Ectodermal cell (in vitro differentiated cells): ENCODE data around the gene TMEM242.

Source experiments
- H3K27ac ChIP-seq: 2 replicates; pipeline ENCODE4 v1.7.0; 2013; ENCODE audit warnings: mild to moderate bottlenecking, low read depth, low read length; ENCODE audit not compliant: insufficient read depth, poor library complexity, severe bottlenecking
- H3K27me3 ChIP-seq: 2 replicates; pipeline ENCODE4 v1.7.0; 2013; ENCODE audit warnings: mild to moderate bottlenecking, low read length; ENCODE audit not compliant: insufficient read depth, control insufficient read depth, poor library complexity, severe bottlenecking
- H3K36me3 ChIP-seq: one replicate; pipeline ENCODE4 v1.7.0; 2013; ENCODE audit warnings: low read length; ENCODE audit not compliant: control insufficient read depth, insufficient read depth
- H3K4me1 ChIP-seq: one replicate; pipeline ENCODE4 v1.7.0; 2013; ENCODE audit warnings: low read length; ENCODE audit not compliant: control insufficient read depth, insufficient read depth
- H3K4me3 ChIP-seq: 2 replicates; pipeline ENCODE4 v1.7.0; 2013; ENCODE audit warnings: low read depth, low read length, control low read depth; ENCODE audit not compliant: insufficient read depth
- H3K9me3 ChIP-seq: 2 replicates; pipeline ENCODE4 v1.7.0; 2013; ENCODE audit warnings: mild to moderate bottlenecking, low read length, moderate library complexity; ENCODE audit not compliant: control insufficient read depth
- WGBS, 2 experiments: methylation state at CpG; one replicate each; pipeline ENCODE4 v1.1.7; 2013; ENCODE audit warnings: missing lambda C conversion rate in 2 of 2; 5-methylcytosine and 5-hydroxymethylcytosine counted together

Gene TMEM242

GRCh38 chr6:157254538-157254937 is 68.8 kb downstream of the TMEM242 start:
- Histone ChIP-seq H3K27ac (no peak overlapping the region), H3K36me3 (no peaks in the 10 kb centered on the region), H3K9me3 (no peaks in the 10 kb centered on the region), H3K4me1 (no peaks in the 10 kb centered on the region), H3K4me3 (no peak overlapping the region), H3K27me3 (no peaks in the 10 kb centered on the region)
- WGBS, 2 experiments: 87 to 96% methylated on average over 1 to 2 of the region's 3 CpGs

- WGBS, 2 experiments: 83 to 91% methylated on average over 6 to 7 of the region's 7 CpGs
- Histone ChIP-seq H3K27ac (no peak overlapping the region), H3K4me3 (no peak overlapping the region), H3K9me3 (no peaks in the 10 kb centered on the region), H3K36me3 (no peaks in the 10 kb centered on the region), H3K27me3 (no peaks in the 10 kb centered on the region), H3K4me1 (no peaks in the 10 kb centered on the region)
Observed at GRCh38 chr6:157253699-157254098, 69.6 kb downstream of the TMEM242 start.

- no peaks in the 10 kb centered on the region for H3K9me3 ChIP-seq
- 84 to 87% methylated on average over 7 of the region's 7 CpGs for WGBS, 2 experiments
- H3K27me3 ChIP-seq: no peaks in the 10 kb centered on the region
- H3K4me3 ChIP-seq: no peak overlapping the region
- H3K36me3 ChIP-seq: no peaks in the 10 kb centered on the region
- H3K27ac ChIP-seq: no peak overlapping the region
- no peaks in the 10 kb centered on the region for H3K4me1 ChIP-seq
Observed at GRCh38 chr6:157253017-157253416, 70.3 kb downstream of the TMEM242 start.

- Histone ChIP-seq H3K4me3 (no peak overlapping the region), H3K27ac (no peak overlapping the region), H3K36me3 (no peaks in the 10 kb centered on the region), H3K9me3 (no peaks in the 10 kb centered on the region), H3K4me1 (no peaks in the 10 kb centered on the region), H3K27me3 (no peaks in the 10 kb centered on the region)
- 85 to 86% methylated on average over 8 of the region's 8 CpGs for whole genome bisulfite sequencing, 2 experiments
Observed at GRCh38 chr6:157251586-157252247, 71.6 kb downstream of the TMEM242 start.

- no peaks in the 10 kb centered on the region for H3K4me1 ChIP-seq
- no peaks in the 10 kb centered on the region for H3K27me3 ChIP-seq
- no peaks in the 10 kb centered on the region for H3K9me3 ChIP-seq
- H3K36me3 ChIP-seq: no peaks in the 10 kb centered on the region
- H3K4me3 ChIP-seq: no peak overlapping the region
- 91 to 93% methylated on average over 8 of the region's 8 CpGs for WGBS, 2 experiments
- no peak overlapping the region for H3K27ac ChIP-seq
Observed at GRCh38 chr6:157249826-157250225, 73.5 kb downstream of the TMEM242 start.

- Histone ChIP-seq H3K36me3 (no peaks in the 10 kb centered on the region), H3K27ac (no peak overlapping the region), H3K9me3 (no peaks in the 10 kb centered on the region), H3K4me3 (no peak overlapping the region), H3K4me1 (no peaks in the 10 kb centered on the region), H3K27me3 (no peaks in the 10 kb centered on the region)
- 88% methylated on average over 1 of the region's 1 CpG; no CpG with 5 or more reads in 1 of the 2 experiments for WGBS, 2 experiments
Observed at GRCh38 chr6:157248264-157248663, 75.1 kb downstream of the TMEM242 start.

GRCh38 chr6:157246771-157247484 is 76.4 kb downstream of the TMEM242 start:
- H3K27ac ChIP-seq: no peak overlapping the region
- 90 to 92% methylated on average over 14 of the region's 14 CpGs for WGBS, 2 experiments
- no peaks in the 10 kb centered on the region for H3K27me3 ChIP-seq
- H3K9me3 ChIP-seq: no peaks in the 10 kb centered on the region
- H3K4me3 ChIP-seq: no peak overlapping the region
- no peaks in the 10 kb centered on the region for H3K4me1 ChIP-seq
- no peaks in the 10 kb centered on the region for H3K36me3 ChIP-seq

- Histone ChIP-seq H3K4me1 (no peaks in the 10 kb centered on the region), H3K4me3 (no peak overlapping the region), H3K27me3 (no peaks in the 10 kb centered on the region), H3K27ac (no peak overlapping the region), H3K9me3 (no peaks in the 10 kb centered on the region), H3K36me3 (no peaks in the 10 kb centered on the region)
- 94% methylated on average over 21 of the region's 21 CpGs for WGBS, 2 experiments
Observed at GRCh38 chr6:157246048-157246630, 77.2 kb downstream of the TMEM242 start.

- Histone ChIP-seq H3K27ac (no peak overlapping the region), H3K27me3 (no peaks in the 10 kb centered on the region), H3K4me3 (no peak overlapping the region), H3K4me1 (no peaks in the 10 kb centered on the region), H3K9me3 (no peaks in the 10 kb centered on the region), H3K36me3 (no peaks in the 10 kb centered on the region)
- 79% methylated on average over 13 of the region's 13 CpGs for WGBS, 2 experiments
Observed at GRCh38 chr6:157245436-157245835, 77.9 kb downstream of the TMEM242 start.

- Histone ChIP-seq H3K27ac (no peak overlapping the region), H3K4me3 (no peak overlapping the region), H3K9me3 (no peaks in the 10 kb centered on the region), H3K27me3 (no peaks in the 10 kb centered on the region), H3K36me3 (no peaks in the 10 kb centered on the region), H3K4me1 (no peaks in the 10 kb centered on the region)
- WGBS, 2 experiments: 84 to 88% methylated on average over 4 of the region's 4 CpGs
Observed at GRCh38 chr6:157244780-157245179, 78.5 kb downstream of the TMEM242 start.
